ENCODE results near the gene ZFHX3.

The ZFHX3 gene

DNA sequence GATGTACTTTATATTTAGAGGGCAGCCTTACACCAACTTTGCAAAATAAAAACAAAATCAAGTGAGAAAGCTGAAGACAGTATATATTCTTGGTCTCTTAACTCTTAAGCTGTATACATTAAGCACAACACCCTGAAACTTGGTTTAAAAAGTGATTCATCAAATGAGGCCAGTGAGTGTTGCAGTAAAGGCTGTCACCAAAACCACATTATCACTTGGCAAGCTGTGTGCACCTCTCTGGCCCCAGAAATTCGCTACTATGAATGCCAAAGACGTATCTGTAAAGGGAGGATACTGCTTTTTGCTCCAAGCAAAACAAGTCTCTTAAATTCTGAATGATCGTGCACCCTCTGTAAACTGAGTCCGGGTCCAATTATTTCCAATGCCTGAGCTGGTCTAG lies 163.9 kb downstream of the ZFHX3 start:
- no peak for DNase-seq
- in situ Hi-C loops (cut with HindIII; ENCODE audit: low pct_ligation_motif_present, low pct_unique_long_range_greater_than_20kb, low sequenced_read_pairs), result no loop called here

GRCh38 chr16:72879846-72880245 lies 168.1 kb downstream of the ZFHX3 start:
- no peak for DNase-seq
- in situ Hi-C loops (cut with HindIII; ENCODE audit: low pct_ligation_motif_present, low pct_unique_long_range_greater_than_20kb, low sequenced_read_pairs), result no loop called here

DNA sequence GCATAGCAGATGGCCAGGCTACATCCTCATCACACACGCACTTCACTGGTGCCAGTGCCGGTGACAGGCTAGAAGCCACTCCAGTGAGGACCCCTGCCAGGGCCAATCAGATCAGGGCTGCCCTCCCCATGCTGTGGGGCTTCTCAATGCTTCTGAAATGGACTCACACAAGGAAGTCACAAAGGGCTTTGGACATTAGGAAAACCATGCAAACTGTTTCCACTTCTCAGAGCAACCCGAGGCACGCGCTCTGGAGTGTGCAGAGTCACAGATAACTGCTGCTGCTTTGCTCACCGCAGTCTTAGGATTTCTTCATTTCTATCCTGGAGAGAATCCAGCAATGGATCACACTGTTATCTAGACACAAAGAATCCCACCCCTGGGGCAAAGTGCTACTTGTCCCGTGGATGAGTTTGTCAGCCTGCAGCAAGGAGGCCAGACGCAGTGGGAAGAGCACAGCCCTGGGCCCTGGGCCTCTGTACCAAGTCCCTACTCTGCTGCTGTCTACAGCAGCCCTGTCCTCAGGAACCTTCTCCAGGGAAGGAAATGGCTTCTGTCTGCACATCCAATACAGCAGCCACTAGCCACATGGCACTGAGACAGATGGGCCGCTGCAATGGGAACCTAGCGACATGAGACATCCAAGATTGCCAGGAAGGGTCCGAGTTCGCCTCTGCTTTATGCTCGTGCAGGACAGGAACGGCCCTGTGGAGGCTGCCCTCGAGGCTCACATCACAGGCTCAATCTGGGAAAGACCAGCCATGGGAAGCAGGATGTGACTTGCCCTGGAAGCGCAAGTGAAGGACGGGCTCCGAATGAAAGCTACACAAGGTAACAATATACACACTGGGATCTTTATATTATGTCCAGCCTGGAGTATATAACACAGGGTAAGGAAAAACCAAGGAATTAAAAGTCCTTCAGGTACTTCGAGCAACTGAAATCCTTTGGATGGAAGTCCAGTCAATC lies 169.3 kb downstream of the ZFHX3 start:
- in situ Hi-C loops (cut with HindIII; ENCODE audit: low pct_ligation_motif_present, low pct_unique_long_range_greater_than_20kb, low sequenced_read_pairs), result no loop called here
- no peak for DNase-seq

- DNase-seq, result peak; percentile 42
- in situ Hi-C loops (cut with HindIII; ENCODE audit: low pct_ligation_motif_present, low pct_unique_long_range_greater_than_20kb, low sequenced_read_pairs), result no loop called here
Observed at GRCh38 chr16:72877374-72878028, 170.4 kb downstream of the ZFHX3 start.

GRCh38 chr16:72876981-72877373 lies 171.0 kb downstream of the ZFHX3 start:
- in situ Hi-C loops (cut with HindIII; ENCODE audit: low pct_ligation_motif_present, low pct_unique_long_range_greater_than_20kb, low sequenced_read_pairs), result no loop called here

GRCh38 chr16:72876221-72876620 lies 171.7 kb downstream of the ZFHX3 start:
- no peak for DNase-seq
- in situ Hi-C loops (cut with HindIII; ENCODE audit: low pct_ligation_motif_present, low pct_unique_long_range_greater_than_20kb, low sequenced_read_pairs), result no loop called here

More at GRCh38 chr16:72876981-72877373, 171.0 kb downstream of the ZFHX3 start:
- no peak for DNase-seq

- DNase-seq, result no peak
Observed at GRCh38 chr16:72875291-72876031, 172.5 kb downstream of the ZFHX3 start.

DNA sequence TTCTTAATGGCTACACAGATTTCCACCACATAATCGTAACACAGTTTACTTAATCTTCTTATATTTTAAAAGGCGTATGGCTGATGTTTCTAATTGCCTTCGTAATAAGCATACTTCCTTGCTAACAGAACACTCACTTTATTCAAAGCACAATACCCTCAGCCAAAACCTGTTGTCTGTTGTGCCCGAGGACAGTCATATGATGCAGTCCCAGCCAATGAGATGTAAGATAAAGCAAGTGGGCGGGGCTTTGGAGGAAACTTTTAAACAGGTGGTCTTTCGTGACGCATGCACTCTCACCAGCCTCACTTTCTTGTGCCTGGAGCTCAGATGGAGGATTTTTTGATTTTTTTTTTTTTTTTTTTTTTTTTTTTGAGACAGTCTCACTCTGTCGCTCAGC lies 174.1 kb downstream of the ZFHX3 start:
- in situ Hi-C loops (cut with HindIII; ENCODE audit: low pct_ligation_motif_present, low pct_unique_long_range_greater_than_20kb, low sequenced_read_pairs), result no loop called here
- no peak for DNase-seq

More at GRCh38 chr16:72875291-72876031, 172.5 kb downstream of the ZFHX3 start:
- in situ Hi-C loops (cut with HindIII; ENCODE audit: low pct_ligation_motif_present, low pct_unique_long_range_greater_than_20kb, low sequenced_read_pairs), result no loop called here

- DNase-seq, result no peak
- in situ Hi-C loops (cut with HindIII; ENCODE audit: low pct_ligation_motif_present, low pct_unique_long_range_greater_than_20kb, low sequenced_read_pairs), result no loop called here
Observed at GRCh38 chr16:72873044-72873443, 174.9 kb downstream of the ZFHX3 start.

GRCh38 chr16:72865835-72866234 lies 182.1 kb downstream of the ZFHX3 start:
- in situ Hi-C loops (cut with HindIII; ENCODE audit: low pct_ligation_motif_present, low pct_unique_long_range_greater_than_20kb, low sequenced_read_pairs), result no loop called here
- no peak for DNase-seq

GRCh38 chr16:72865258-72865657 lies 182.7 kb downstream of the ZFHX3 start:
- in situ Hi-C loops (cut with HindIII; ENCODE audit: low pct_ligation_motif_present, low pct_unique_long_range_greater_than_20kb, low sequenced_read_pairs), result no loop called here
- no peak for DNase-seq

GRCh38 chr16:72864130-72864833 lies 183.6 kb downstream of the ZFHX3 start:
- in situ Hi-C loops (cut with HindIII; ENCODE audit: low pct_ligation_motif_present, low pct_unique_long_range_greater_than_20kb, low sequenced_read_pairs), result no loop called here
- no peak for DNase-seq

DNA sequence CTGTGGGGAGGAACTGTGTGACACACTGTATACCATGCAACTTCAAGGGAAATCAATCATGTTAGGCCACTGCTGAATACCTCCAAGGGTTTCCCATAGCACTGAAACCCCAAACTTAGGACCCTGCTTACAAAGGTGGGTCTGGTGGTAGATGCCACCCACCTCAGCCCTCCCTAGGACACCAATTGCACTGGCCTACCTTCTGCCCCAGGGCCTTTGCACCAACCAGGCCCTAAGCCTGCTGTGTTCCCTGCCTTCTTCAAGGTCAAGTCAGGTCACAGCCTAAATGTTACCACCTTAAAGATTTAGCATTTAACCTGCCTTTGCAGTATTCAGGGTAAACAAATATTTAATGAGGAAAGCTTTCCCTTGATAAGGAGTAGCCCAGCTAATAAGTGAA lies 185.8 kb downstream of the ZFHX3 start:
- in situ Hi-C loops (cut with HindIII; ENCODE audit: low pct_ligation_motif_present, low pct_unique_long_range_greater_than_20kb, low sequenced_read_pairs), result no loop called here

GRCh38 chr16:72860726-72861562 lies 187.0 kb downstream of the ZFHX3 start:
- DNase-seq, result no peak
- in situ Hi-C loops (cut with HindIII; ENCODE audit: low pct_ligation_motif_present, low pct_unique_long_range_greater_than_20kb, low sequenced_read_pairs), result no loop called here

More for the DNA sequence above, 185.8 kb downstream of the ZFHX3 start:
- no peak for DNase-seq

DNA sequence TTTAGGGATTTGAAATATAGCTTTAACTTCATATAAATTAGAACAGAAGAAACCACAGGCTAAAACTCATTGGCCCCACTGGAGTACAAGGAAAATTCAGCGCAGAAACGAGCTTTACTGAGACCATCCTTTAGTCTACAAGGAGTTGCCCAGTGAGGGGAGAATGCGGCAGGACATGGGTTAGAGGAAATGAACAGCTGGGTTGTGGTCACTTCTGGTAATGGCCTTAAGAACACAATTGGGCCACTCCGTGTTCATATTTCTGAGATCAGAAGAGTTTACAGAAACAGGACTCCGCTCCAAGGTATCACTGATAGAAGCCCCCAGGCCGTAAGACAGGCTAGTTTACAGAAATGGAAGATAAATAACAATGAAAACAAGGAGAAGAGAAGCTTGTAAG lies 188.3 kb downstream of the ZFHX3 start:
- in situ Hi-C loops (cut with HindIII; ENCODE audit: low pct_ligation_motif_present, low pct_unique_long_range_greater_than_20kb, low sequenced_read_pairs), result no loop called here
- DNase-seq, result no peak

DNA sequence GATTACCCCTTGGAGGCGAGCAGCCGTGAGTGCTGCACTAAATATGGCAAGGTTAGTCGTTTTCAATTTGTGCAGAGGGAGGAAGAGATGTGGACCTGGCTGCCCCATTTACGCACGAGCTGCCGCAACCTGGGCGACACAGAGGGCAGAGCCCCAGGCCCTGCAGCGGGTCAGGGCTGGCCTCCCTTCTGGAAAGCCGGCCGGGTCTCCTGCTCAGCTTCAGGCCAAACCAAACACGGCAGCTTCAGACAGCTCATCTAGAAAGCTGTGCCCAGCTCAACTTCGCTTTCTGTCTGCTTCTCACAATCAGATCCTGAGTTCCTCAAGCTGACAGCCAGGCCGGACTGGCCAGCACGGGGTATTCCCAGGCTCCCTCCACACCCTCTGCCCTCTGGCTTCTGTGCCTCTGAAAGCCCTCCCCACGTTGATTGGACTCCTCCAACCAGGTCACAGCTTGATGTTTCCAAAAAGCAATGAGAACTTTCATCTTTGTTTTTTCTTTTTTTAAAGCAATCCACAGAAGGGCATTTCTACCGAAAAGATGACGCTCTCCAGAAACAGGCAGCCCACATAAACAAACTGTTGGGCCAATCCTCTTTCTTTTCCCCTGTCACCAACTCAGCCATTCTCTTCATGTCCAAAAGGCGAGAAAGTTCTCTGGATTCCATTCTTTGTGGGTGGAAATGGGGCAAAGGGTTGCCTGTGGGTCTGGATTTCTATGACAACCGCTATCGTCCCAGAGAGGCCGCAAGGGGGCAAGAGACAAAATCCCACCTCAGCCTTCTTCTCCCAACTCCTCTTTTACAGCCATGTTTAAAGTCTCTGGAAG lies 189.0 kb downstream of the ZFHX3 start:
- in situ Hi-C loops (cut with HindIII; ENCODE audit: low pct_ligation_motif_present, low pct_unique_long_range_greater_than_20kb, low sequenced_read_pairs), result no loop called here
- DNase-seq, result no peak

Data from ACHN (cell line).